WTC11 (cell line): ENCODE data around the gene LFNG. TPM values are rescaled to one million over a fixed set of nuclear protein-coding genes. Genes with fewer than 3 reads are reported as not detected.

Experiments used
- ATAC-seq: fragments of 200-7000 bp; cut with Tn5 transposase; 2 replicates; pipeline ENCODE4 v1.10.0; 2021; ENCODE audit warnings: mild to moderate bottlenecking, moderate library complexity
- CTCF ChIA-PET: fragments of 300-600 bp; sonication (Branson Sonifier 250); formaldehyde crosslinking; loops from one replicate; lab custom pipeline; 2021; ENCODE audit warnings: antibody characterized with exemption; lab: Charles Lee
- POLR2A ChIA-PET: fragments of 350-600 bp; sonication (Branson Sonifier 250); formaldehyde crosslinking; loops from one replicate; lab custom pipeline; 2021; ENCODE audit warnings: antibody characterized with exemption; lab: Charles Lee
- DNase-seq: peaks from one replicate; pipeline ENCODE4 v3.0.0; 2021; ENCODE audit warnings: low spot score
- H3K27ac Mint-ChIP-seq: 2 replicates; pipeline ENCODE4 v1.8.0; 2021; ENCODE audit warnings: mixed read lengths
- H3K27me3 Mint-ChIP-seq: 2 replicates; pipeline ENCODE4 v1.8.0; 2021; ENCODE audit warnings: low read depth, mild to moderate bottlenecking, moderate library complexity, mixed read lengths
- H3K36me3 Mint-ChIP-seq: 2 replicates; pipeline ENCODE4 v1.8.0; 2021; ENCODE audit warnings: mixed read lengths
- H3K4me1 Mint-ChIP-seq: 2 replicates; pipeline ENCODE4 v1.8.0; 2022; ENCODE audit warnings: mixed read lengths
- H3K4me3 Mint-ChIP-seq: 2 replicates; pipeline ENCODE4 v1.8.0; 2021; ENCODE audit warnings: mild to moderate bottlenecking, moderate library complexity, mixed read lengths
- H3K9me3 Mint-ChIP-seq: 2 replicates; pipeline ENCODE4 v1.8.0; 2021; ENCODE audit warnings: mixed read lengths
- CREB1 ChIP-seq: sonication (generic); formaldehyde crosslinking; IDR thresholded peaks from 2 replicates; pipeline ENCODE4 v1.8.0; 2023; ENCODE audit warnings: mild to moderate bottlenecking, missing genetic modification reagents
- CTCF ChIP-seq: fragments of 200-600 bp; IDR thresholded peaks from 2 replicates; pipeline ENCODE4 v1.8.0; 2022; ENCODE audit warnings: antibody characterized with exemption
- TEAD4 ChIP-seq: sonication (generic); formaldehyde crosslinking; IDR thresholded peaks from 2 replicates; pipeline ENCODE4 v1.8.0; 2022; ENCODE audit warnings: mild to moderate bottlenecking, missing genetic modification reagents
- TP53 ChIP-seq: sonication (generic); formaldehyde crosslinking; IDR thresholded peaks from 2 replicates; pipeline ENCODE4 v1.8.1; 2023; ENCODE audit warnings: mild to moderate bottlenecking, missing genetic modification reagents
- ZNF416 ChIP-seq: fragments of 250-450 bp; sonication (Bioruptor Pico); IDR thresholded peaks from 2 replicates; pipeline ENCODE4 v1.9.0; 2021; ENCODE audit warnings: mild to moderate bottlenecking, inconsistent platforms
- ZNF423 ChIP-seq: fragments of 250-450 bp; sonication (Bioruptor Pico); IDR thresholded peaks from 2 replicates; pipeline ENCODE4 v2.1.2; 2022; ENCODE audit warnings: mild to moderate bottlenecking, moderate library complexity
- total RNA-seq: library from RNA; stranded (reverse); gene quantifications from 3 replicates; pipeline ENCODE4 v1.2.3, GENCODE V29; 2021
- TF ChIP-seq, protein P1 (sequence below): sonication (generic); formaldehyde crosslinking; IDR thresholded peaks from 2 replicates; pipeline ENCODE4 v1.8.0; 2022; ENCODE audit warnings: missing genetic modification reagents
- TF ChIP-seq, protein P2 (sequence below): sonication (generic); formaldehyde crosslinking; IDR thresholded peaks from 2 replicates; pipeline ENCODE4 v1.8.0; 2022; ENCODE audit warnings: mild to moderate bottlenecking, missing genetic modification reagents
- TF ChIP-seq, protein P3 (sequence below): sonication (generic); formaldehyde crosslinking; IDR thresholded peaks from 2 replicates; pipeline ENCODE4 v1.8.1; 2023; ENCODE audit warnings: mild to moderate bottlenecking, moderate library complexity, missing genetic modification reagents
- TF ChIP-seq, protein P4 (sequence below): sonication (generic); formaldehyde crosslinking; conservative IDR thresholded peaks from 2 replicates; pipeline ENCODE4 v1.8.1; 2023; ENCODE audit warnings: mild to moderate bottlenecking, low read depth, missing genetic modification reagents, moderate library complexity

LFNG gene
- total RNA-seq, 1 experiment from 2014 or later: 29.4 TPM

DNA sequence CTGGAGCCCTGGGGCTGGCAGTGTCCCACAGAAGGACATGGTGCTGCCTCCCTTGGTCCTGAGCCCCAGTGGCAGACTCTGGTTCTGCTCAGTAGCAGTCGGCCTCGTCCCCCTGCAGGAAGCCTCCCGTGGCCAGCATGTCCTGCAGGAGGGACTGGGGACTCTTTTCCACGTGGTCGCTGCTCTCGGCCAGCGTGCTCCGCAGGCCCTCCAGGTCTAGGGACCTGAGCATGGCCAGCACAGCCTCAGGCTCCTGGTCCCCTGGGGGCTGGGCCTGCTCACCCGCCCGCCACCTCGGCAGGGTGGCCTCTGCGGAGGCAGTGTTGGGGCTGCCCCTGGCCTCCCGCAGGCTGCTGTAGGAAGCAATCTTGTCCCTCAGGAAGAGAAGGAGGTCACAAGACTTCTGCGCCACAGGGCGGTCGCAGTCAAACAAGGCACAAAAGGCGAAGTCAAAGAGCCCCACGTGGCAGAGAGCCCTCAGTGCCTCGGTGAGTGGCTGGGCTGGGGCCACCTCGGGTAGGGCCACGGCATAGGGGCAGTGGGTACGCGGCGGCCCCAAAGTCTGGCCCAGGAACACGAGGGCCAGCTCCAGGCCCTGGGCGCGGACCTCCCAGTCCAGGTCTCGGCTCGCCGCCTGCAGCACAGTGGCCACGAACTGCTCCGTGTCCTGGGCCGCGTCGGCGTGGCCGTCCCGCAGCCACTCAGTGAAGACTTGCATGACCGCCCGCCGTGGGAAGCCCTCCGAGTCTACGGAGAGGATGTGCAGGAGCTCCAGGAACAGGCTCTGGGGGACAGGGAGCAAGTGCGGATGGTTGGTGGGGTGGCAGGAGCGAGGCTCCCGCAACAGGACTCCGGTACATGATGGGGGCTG, 18.6 kb downstream of the LFNG start (continued):
- TF ChIP-seq, protein P1, sequence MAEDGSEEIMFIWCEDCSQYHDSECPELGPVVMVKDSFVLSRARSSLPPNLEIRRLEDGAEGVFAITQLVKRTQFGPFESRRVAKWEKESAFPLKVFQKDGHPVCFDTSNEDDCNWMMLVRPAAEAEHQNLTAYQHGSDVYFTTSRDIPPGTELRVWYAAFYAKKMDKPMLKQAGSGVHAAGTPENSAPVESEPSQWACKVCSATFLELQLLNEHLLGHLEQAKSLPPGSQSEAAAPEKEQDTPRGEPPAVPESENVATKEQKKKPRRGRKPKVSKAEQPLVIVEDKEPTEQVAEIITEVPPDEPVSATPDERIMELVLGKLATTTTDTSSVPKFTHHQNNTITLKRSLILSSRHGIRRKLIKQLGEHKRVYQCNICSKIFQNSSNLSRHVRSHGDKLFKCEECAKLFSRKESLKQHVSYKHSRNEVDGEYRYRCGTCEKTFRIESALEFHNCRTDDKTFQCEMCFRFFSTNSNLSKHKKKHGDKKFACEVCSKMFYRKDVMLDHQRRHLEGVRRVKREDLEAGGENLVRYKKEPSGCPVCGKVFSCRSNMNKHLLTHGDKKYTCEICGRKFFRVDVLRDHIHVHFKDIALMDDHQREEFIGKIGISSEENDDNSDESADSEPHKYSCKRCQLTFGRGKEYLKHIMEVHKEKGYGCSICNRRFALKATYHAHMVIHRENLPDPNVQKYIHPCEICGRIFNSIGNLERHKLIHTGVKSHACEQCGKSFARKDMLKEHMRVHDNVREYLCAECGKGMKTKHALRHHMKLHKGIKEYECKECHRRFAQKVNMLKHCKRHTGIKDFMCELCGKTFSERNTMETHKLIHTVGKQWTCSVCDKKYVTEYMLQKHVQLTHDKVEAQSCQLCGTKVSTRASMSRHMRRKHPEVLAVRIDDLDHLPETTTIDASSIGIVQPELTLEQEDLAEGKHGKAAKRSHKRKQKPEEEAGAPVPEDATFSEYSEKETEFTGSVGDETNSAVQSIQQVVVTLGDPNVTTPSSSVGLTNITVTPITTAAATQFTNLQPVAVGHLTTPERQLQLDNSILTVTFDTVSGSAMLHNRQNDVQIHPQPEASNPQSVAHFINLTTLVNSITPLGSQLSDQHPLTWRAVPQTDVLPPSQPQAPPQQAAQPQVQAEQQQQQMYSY (CRISPR knock-in tag): no peak
- TF ChIP-seq, protein P2, sequence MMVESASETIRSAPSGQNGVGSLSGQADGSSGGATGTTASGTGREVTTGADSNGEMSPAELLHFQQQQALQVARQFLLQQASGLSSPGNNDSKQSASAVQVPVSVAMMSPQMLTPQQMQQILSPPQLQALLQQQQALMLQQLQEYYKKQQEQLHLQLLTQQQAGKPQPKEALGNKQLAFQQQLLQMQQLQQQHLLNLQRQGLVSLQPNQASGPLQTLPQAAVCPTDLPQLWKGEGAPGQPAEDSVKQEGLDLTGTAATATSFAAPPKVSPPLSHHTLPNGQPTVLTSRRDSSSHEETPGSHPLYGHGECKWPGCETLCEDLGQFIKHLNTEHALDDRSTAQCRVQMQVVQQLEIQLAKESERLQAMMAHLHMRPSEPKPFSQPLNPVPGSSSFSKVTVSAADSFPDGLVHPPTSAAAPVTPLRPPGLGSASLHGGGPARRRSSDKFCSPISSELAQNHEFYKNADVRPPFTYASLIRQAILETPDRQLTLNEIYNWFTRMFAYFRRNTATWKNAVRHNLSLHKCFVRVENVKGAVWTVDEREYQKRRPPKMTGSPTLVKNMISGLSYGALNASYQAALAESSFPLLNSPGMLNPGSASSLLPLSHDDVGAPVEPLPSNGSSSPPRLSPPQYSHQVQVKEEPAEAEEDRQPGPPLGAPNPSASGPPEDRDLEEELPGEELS (CRISPR knock-in tag): no peak
- no peak for TF ChIP-seq ZNF423 (CRISPR knock-in tag)

GRCh38 chr7:2539031-2539911, 19.7 kb downstream of the LFNG start:
- no peaks in the 10 kb centered on the region for H3K9me3 Mint-ChIP-seq
- TF ChIP-seq CREB1 (CRISPR knock-in tag) (no peak), TEAD4 (no peak), CTCF (no peak), ZNF416 (CRISPR knock-in tag) (no peak), TP53 (CRISPR knock-in tag) (no peak)
- TF ChIP-seq, protein P3, sequence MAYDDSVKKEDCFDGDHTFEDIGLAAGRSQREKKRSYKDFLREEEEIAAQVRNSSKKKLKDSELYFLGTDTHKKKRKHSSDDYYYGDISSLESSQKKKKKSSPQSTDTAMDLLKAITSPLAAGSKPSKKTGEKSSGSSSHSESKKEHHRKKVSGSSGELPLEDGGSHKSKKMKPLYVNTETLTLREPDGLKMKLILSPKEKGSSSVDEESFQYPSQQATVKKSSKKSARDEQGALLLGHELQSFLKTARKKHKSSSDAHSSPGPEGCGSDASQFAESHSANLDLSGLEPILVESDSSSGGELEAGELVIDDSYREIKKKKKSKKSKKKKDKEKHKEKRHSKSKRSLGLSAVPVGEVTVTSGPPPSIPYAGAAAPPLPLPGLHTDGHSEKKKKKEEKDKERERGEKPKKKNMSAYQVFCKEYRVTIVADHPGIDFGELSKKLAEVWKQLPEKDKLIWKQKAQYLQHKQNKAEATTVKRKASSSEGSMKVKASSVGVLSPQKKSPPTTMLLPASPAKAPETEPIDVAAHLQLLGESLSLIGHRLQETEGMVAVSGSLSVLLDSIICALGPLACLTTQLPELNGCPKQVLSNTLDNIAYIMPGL (CRISPR knock-in tag): no peak
- TF ChIP-seq, protein P4, sequence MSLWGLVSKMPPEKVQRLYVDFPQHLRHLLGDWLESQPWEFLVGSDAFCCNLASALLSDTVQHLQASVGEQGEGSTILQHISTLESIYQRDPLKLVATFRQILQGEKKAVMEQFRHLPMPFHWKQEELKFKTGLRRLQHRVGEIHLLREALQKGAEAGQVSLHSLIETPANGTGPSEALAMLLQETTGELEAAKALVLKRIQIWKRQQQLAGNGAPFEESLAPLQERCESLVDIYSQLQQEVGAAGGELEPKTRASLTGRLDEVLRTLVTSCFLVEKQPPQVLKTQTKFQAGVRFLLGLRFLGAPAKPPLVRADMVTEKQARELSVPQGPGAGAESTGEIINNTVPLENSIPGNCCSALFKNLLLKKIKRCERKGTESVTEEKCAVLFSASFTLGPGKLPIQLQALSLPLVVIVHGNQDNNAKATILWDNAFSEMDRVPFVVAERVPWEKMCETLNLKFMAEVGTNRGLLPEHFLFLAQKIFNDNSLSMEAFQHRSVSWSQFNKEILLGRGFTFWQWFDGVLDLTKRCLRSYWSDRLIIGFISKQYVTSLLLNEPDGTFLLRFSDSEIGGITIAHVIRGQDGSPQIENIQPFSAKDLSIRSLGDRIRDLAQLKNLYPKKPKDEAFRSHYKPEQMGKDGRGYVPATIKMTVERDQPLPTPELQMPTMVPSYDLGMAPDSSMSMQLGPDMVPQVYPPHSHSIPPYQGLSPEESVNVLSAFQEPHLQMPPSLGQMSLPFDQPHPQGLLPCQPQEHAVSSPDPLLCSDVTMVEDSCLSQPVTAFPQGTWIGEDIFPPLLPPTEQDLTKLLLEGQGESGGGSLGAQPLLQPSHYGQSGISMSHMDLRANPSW (CRISPR knock-in tag): no peak
- TF ChIP-seq, all 79 proteins: peak for 0
- H3K4me3 Mint-ChIP-seq: no peak overlapping the region
- DNase-seq (no peak), ATAC-seq (no peak)
- H3K27ac Mint-ChIP-seq: no peak overlapping the region
- H3K27me3 Mint-ChIP-seq: no peaks in the 10 kb centered on the region
- CTCF ChIA-PET: interaction anchor here (1.6 kb wide), 1 partner anchor 70 kb away, joined by 6 read pairs; no protein-coding TSS in a partner anchor
- peaks cover 9% of the 10 kb centered on the region; the same call in 1 of the 2 replicates for H3K36me3 Mint-ChIP-seq
- H3K4me1 Mint-ChIP-seq: no peaks in the 10 kb centered on the region
- POLR2A ChIA-PET: interaction anchor here (0.6 to 1.1 kb wide), 2 partner anchors 59 to 457 kb away, joined by 3 read pairs; no protein-coding TSS in a partner anchor
